HT-29 (cell line): ENCODE data around the gene MAB21L1. TPM values are rescaled to one million over a fixed set of nuclear protein-coding genes. Genes with fewer than 3 reads are reported as not detected.

ENCODE experiments used
- DNase-seq: peaks from one replicate; pipeline ENCODE4 v3.0.0-alpha.2; 2015; ENCODE audit warnings: low spot score
- total RNA-seq: library from RNA; depleted of rRNA; stranded (reverse); fragments of >200 nt; shearing (Covaris generic); gene quantifications from 2 replicates; pipeline ENCODE4 v1.2.3, GENCODE V29; 2014

The MAB21L1 gene
- total RNA-seq, 1 experiment from 2014 or later, result not detected

DNA sequence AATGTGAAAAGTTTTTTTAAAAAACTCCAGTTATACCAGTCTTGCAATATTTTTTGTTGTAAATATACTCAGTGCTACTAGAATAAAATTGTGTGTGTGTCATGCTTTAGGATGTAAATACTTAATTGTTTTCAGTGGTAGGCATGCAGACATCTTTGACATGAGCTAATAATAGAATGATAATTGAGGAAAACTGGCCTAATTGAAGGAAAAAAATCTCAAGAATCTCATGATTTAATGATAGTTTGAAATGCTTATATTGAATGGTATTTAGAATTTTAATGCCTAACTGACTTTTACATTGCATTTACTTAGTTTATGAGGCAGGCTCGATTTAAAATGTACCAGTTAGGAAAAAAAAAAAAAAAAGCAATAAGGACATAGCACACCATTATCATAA, 3.2 kb upstream of the MAB21L1 start:
- no peak for DNase-seq

DNA sequence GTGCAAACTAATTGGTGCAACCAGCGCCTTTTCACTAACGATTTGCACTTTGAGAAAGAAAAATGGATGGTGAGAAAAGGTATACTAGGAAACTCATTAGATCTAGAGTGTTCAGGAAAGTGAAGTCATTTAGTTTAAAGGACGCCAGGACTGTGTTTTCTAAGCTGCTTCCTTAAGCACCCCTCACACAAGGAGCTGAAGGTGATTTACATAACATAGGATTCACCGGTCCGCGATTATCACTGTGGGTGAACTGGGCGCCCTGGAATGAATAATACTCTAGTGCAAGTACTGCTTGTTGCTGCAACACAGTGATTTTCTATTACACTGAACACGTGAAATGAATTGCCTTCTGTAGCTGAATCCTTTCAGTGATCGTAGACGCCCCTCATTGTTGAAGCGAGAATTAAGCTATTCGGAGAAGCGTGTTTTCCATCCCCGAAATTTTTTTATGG, 2.6 kb upstream of the MAB21L1 start:
- DNase-seq, result no peak

DNA sequence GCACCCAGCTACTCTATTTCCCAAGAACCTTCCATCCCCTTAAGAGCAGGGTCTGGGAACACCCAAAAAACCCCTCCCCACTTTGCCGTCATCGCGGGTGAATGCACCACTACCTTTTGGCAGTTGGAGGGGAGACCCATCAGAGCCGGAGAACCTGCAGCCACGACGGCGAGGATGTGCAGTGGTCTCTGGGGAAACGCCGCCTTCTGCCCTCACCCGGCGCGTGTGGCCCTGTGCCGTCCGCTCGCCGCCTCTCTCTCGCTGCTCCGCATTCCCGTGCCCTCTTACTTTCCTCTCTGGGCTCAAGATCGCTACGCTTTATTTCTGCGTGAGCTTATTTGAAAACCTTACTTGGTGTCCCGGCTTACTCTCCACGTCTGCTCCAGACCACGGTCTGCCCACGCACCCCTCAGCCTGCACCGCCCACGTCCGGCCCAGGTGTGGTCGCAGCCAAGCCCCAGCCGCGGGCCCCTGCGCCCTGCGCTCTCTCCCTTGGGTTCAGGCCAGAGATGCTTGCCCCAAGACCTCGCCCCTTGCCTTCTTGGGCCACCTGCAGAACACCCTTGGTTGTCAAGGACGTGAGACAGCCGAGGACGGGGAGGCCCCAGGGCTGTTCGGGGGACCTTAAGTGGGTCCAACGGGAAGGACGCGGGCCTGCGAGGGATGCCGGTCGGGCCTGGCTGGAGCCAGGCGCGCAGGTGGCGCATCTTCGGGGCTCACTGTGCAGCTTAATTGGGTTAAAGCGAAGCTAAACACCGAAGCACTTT, 2.0 kb upstream of the MAB21L1 start:
- no peak for DNase-seq

DNA sequence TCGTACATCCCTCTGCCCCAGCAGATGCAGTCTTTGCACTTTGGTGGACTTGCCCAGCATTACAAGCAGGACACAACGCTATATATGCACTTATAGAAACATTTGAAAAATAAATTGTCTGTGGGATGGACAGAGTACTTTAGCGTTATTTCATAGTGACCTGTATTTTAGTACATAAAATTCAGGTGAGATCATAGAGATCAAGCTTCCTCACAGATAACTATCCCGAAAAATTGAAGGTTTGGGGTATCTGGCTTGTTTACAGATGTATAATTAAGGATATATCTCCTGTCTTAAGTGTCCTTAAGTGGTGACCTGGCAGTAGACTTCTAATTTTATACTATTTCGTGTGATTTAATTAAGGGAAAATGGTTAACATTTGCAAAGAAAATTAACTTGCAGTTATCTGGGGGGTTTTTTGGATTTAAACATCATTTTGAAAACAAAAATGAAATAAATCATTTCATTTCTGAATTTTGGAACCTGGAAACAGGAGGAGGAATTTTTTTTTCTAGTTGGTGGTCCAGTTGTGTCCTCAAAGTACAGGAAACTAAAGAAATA, 977 bp upstream of the MAB21L1 start:
- DNase-seq, result no peak

DNA sequence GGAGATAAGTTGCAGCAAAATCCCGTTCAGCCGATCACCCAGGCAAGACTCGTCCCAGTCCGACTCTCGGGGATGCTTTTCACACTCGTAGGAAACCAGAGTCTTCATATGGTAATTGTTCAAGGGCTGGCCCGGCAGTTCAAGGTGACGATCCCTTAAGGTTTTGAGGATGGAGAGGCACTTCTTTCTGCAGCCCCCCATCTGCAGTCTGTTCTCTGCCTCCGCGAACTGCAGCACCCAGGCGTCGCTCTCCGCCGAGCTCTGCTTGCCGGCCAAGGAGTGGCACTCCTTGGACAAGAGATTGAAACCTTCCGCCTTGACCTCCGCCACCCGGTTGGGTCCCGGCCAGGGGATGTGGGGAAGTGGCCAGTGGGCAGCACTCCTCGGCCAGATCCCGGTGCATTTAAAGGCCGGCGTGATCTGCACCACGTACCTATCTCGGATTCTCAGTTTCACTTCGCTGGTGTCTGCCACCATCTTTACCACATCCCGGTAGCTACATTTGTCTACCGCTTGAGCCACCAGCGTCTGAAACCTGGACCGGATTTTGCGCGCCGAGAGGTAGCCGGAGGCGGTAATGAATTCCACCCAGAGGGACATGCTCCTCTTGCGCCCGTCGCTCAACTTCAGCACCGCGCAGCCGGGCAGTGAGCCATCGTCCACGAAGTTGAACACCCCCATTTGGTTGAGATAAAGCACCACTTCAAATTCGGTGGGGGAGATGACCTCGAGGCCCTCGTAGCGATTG, 1.1 kb downstream of the MAB21L1 start:
- DNase-seq, result no peak

DNA sequence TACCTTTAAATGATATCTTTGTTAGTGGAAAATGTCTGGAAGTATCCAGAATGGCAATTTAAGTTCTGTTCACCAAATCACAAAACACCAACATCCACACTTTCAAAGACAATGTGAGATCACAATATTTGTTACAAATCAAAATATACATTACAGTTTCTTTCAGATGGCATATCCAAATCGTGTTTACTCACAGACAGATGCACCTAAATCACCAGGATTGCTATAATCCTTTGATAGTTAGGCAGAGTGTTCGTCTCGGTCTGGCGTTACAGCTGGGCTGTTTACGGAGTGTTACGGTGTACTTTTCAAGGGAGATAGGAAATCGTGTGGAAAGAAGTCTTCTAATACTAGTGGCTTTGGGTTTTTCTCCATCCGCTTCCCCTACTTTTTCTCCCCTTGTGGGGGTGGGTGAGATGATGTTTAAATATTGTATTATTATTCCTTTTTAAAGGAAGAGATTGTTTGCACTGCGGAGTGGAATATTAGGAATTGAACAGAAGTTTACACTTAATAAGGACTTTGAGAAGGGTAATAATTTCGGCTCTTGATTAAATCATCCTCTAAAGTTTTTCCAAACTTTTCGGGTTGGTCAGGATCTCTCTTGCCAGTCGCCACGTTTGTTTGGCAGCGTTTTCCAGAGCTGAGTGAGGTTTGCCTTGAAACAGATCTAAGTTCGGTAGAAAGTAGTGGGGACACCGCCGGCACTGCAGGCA, 1.8 kb downstream of the MAB21L1 start:
- no peak for DNase-seq

DNA sequence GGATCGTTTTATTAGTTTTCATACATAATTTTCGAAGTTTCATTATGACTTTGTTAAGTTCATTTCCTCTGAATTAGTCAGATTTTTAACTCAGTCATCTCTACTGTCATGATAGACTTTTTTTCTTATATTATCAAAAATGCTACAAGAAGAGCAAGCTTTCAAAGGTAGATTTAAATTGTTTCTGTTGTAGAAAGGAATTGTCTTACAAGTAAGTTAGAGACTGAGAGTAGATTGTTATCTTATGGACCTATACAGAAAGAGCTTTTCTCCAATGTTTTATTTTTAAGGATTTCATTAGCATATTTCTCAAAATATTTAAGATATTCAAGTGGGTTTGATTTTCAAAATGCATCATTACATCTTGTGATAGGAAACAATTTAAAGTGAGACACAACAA, 2.7 kb downstream of the MAB21L1 start:
- no peak for DNase-seq

DNA sequence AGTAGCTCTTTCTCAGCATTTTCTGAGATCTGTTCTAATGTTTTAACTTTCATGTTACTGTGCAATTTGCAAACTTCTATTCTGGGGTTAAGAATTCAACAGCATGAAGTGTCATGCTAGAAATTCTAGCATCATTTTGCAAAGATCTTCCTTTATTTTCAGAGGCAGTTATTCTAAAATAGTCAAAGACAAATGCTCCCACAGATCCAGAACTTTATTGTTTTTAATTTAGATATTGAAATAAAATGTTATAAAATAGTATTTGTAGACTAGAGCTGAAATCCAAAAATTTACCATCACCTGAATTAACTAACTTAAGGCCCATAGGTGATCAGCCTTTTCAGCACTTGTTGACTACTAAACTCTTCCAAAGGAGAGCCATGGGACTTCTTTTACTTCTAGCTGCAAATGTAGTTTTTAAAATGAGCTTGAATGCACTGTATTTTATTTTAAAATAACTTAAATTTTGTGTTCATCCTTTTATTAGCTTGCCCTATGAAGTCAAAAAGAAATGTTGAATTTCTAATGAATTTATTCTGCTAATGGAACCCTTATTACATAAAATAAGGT, 3.2 kb downstream of the MAB21L1 start:
- DNase-seq, result no peak

DNA sequence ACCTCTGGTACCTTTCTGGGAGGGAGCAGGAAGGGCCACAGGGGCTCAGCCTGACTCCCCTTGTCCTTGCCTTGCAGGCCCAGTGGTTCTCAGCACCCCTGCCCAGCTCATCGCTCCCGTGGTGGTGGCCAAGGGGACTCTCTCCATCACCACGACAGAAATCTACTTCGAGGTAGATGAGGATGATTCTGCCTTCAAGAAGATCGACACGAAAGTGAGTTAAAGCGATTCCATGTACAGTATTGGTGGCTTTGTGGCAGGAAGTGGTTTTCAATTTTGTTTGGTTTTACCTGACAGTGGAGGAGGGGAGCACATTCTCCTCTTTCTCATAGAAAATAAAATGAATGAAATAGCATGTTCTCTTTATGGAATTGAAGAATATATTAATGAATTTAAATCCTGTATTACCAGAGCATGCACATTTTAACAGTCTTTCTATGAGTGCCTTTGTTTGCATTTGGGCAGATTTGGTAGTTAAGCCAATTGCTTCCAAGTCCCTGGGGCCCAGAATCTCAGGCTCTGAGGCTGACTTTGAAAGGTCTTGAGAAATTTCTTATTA, 4.1 kb downstream of the MAB21L1 start:
- no peak for DNase-seq

DNA sequence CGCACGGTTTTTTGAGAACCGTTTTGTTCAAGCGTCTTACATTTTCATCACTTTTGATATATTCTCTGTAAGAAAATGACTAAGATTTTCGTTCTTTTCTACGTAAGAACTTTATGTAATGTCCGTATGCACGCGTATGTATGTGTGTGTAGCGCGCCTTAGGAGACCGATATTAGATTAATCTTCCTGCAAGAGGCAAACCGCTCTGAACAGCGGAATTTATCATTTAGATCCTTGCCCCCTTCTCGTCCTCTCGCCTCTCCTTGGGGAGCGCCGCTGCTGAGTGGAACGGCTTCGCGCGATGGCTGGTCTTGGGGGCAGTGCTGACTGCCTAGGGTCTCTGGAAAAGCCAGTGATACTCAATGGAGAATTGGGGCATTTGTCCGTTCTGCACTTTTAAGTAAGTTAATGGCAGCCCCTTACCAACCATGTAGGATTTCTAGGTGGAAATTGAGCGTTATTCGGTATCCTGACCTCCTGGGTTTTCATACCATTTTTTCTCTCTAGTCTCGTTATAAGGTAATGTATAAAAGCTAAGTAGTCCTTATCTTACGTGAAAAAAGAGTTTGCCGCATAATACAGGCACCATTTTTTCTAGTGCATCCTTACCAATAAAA, 4.7 kb downstream of the MAB21L1 start:
- no peak for DNase-seq

DNA sequence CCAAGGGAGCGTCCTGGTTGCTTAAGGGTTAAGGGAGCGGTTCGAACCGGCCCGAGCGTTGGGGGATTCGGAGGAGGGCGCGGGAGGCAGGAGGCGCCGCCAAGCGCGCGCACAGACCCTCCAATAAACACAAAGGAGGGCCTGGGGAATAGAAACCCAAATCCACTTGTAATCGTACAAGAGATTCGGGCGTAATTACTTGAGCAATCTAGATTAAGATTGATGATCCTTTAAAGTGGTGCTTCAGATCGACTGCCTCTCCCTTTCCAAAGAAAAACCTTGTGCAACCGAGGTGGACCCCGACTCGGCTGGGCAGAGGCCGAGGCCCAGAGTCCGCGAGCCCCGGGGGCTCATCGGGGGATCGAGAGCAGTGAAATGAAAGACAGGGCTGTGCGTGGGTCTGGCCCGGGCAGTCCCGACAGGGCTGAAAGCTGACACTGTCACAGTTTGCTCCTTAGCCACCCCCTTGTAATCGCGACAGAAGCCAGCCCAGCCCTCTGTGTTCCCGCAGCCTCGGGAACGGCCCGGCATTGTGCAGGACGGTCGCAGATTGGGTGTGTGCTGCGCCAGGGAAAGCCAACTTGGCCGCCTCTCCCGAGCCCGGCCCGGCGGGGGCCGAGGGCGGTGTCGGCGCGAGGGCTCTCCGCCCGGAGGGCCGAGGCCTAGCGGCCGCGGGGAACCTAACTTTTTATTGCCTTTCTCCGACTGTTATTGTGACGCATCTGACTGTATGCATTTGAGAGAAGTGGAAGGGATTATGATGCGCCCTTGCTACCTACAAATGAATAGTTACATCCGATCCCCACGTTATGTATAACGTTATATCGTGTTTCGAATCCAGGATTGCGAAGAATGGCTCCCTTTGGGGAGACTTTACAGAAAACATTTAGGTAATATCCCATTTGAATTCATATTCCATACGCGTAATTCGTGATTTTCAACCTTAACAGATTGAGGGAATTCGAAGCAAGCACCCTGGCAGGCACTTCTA, 5.5 kb downstream of the MAB21L1 start:
- DNase-seq, result no peak

DNA sequence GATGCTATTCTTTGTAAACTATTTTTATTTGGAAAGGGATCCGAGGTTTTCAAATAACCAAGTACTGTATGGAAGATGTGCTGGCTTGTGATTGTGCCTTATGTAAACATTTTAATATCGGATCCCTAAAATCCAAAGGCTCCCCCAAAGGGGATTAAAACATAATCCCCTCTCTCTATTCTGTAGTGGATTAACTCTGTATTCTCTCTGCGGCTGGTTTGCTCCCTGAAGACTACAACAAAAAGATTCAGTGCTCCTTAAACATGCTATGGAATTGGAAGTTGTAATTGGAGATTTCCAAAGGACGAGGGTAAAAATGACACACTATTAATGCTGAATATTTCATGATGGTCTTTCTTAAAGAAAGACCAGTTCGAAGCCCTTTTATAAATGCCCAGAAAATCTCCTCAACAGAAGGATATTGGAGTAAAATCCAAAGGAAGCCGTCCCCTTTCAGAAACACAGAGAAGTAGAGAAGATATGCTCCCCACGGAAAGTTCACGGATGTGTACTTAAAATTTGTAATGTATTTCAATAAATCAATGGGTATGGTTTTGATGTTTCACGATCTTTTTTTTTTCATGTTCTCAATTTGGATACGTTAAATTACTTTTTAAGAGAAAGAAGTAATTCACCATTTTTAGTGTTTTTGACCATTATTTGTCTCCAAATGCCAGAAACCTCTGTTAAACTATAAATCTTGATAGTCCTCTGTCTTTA, 6.5 kb downstream of the MAB21L1 start:
- DNase-seq, result no peak

DNA sequence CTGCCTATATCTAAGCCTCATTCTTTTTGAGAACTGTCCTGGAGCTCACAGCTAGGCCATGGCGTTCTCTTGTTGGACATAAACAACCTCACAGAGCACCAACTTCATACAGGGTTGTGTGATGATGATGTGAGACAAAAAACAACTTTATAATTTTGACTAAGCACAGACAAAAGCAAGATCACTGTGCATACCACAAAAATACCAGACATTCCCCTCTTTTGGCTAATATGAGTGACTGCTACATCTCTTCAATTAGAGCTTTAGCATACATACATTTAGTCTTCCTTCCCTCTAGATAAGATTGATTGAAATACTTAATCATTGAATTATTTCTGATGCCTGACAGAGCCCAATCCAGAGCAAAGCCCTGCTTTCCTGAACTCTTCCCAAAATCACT, 8.3 kb downstream of the MAB21L1 start:
- DNase-seq, result no peak

DNA sequence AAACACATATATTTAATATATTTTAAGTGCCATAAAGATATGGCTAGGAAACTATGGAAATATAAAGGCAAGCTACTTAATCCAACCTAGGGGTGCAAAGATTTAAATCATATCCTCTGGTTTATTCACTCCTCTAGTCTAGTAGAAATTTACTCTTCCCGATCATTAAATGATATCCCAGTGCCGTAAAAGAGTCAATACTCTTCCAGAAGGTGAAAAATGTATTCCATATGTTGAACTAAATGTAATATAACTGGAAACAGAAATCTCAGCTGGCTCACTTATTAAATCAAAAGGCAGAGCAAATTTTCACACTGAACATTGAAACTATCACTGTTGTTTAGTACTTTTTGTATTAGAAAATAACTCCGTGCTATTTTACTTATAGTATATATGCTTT, 11.1 kb downstream of the MAB21L1 start:
- DNase-seq, result no peak

DNA sequence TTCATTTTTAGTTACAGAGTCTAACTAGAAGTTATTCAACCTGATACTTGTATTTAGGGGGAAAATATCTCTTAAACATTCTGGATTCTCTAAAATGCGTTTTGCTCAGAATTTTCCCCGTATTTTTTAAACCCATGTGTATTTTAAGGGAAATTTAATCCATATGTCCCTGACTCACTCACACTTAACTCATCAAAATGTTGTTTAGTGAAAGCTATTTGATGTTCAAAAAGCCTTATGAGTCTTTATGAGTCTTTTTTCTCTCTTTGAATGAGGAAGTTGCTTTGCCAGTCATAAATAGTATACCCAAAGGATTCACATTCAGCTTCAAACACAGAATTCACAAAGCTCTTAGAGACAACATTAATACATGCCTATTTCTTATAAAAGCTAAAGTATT, 16.4 kb downstream of the MAB21L1 start:
- no peak for DNase-seq

DNA sequence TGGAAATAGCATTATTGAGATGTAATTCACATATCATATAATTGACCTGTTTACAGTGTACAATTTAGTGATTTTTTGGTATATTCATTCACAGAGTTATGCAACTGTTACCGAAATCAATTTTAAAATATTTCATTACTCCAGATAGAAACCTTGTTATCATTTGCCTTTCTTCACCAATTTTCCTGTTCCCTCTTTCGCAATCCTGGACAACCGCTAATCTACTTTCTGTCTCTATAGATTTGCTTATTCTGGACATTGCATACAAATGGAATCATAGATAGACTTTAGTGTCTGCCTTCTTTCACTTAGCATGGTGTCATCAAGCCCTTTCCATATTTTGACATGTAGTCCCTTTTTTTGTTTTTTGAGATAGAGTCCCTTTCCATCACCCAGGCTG, 19.2 kb downstream of the MAB21L1 start:
- DNase-seq, result no peak

DNA sequence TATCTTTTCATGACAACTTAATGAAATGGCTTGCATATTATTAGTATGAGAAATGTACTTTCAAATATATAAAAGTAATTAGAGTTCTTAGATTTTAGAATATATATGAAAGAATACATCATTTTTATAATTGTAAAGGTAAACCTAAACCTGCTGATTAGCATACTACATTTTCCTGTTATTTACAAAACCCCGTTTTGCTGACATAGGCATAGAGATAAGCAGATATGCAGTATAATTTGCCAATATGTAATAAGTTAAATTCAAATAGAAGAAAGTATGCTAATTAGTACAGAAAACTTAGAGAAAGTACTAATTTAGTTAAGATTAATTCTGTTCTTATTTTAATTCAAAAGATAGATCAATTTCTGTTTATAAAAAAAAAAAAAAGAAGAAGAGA, 21.5 kb downstream of the MAB21L1 start:
- DNase-seq, result no peak

DNA sequence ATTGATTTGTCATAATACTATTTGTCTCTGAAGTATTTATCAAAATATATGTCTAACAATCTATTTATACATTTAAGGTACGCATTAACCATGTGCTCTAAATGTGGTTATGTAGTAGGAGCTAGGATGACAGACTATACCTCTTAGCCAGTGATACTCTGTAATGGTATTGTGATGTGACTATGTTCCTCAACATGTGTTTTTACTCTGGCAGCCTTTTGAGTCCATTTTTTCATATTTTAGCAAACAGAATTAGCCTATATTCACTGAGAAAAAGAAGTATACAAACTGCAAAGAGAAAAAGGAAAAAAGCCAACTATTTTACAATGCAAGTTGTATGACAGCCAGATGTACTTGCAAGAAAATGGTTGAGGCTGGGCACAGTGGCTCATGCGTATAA, 26.7 kb downstream of the MAB21L1 start:
- no peak for DNase-seq

DNA sequence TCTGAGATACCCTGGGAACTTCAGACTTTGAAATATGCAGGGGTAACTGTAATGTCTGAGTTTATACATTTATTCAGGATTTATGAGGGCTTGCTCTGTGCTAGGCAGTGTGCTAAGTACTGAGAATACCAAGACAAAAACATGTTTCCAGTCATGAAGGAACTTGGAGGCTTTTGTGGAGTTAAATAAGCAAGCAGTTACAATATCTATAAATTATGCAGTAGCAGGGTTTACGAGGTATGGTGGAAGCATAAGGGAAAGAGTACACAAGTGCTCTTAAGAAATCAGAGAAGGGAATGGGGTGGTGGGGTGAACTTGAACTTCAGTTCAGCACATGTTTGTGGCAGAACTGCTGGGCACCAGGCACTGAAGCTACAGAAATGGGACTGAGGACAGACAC, 28.0 kb downstream of the MAB21L1 start:
- no peak for DNase-seq
